Measurements from ENCODE around the gene DBH.
"Not testable (repeated sequence)": the region's sequence is repeated elsewhere in the genome, so short reads cannot be mapped to it uniquely, and the experiment has no call there.

Gene DBH

GRCh38 chr9:133604856-133605255 is 31.3 kb upstream of the DBH start:
- no peak for DNase-seq

- no peak for DNase-seq
These were observed 30.7 kb upstream of the DBH start for GRCh38 chr9:133605446-133605845.

GRCh38 chr9:133605856-133606707 is 30.1 kb upstream of the DBH start:
- no peak for DNase-seq

- DNase-seq, result no peak
These were observed 29.5 kb upstream of the DBH start for GRCh38 chr9:133606708-133607025.

- DNase-seq, result no peak
These were observed 28.8 kb upstream of the DBH start for GRCh38 chr9:133607381-133607780.

- no peak for DNase-seq
These were observed 28.2 kb upstream of the DBH start for GRCh38 chr9:133607976-133608375.

- DNase-seq, result no peak
These were observed 27.8 kb upstream of the DBH start for GRCh38 chr9:133608382-133608781.

- no peak for DNase-seq
These were observed 27.3 kb upstream of the DBH start for GRCh38 chr9:133608889-133609288.

- DNase-seq, result peak; percentile 73
These were observed 26.7 kb upstream of the DBH start, which contains the start of gene FAM163B for GRCh38 chr9:133609311-133610098. FAM163B (minus strand) TSS chr9:133609389; CDS start chr9:133580223, 29,166 bp downstream.

- DNase-seq, result no peak
These were observed 25.3 kb upstream of the DBH start for GRCh38 chr9:133610845-133611244.

- DNase-seq, result no peak
These were observed 24.1 kb upstream of the DBH start for GRCh38 chr9:133612051-133612450.

- no peak for DNase-seq
These were observed 23.3 kb upstream of the DBH start for GRCh38 chr9:133612816-133613215.

- no peak for DNase-seq
These were observed 22.7 kb upstream of the DBH start for GRCh38 chr9:133613432-133613831.

- no peak for DNase-seq
These were observed 22.1 kb upstream of the DBH start for GRCh38 chr9:133614056-133614455.

- DNase-seq, result no peak
These were observed 21.5 kb upstream of the DBH start for GRCh38 chr9:133614678-133615077.

GRCh38 chr9:133615186-133615585 is 21.0 kb upstream of the DBH start:
- no peak for DNase-seq

- no peak for DNase-seq
These were observed 20.5 kb upstream of the DBH start for GRCh38 chr9:133615606-133616188.

- no peak for DNase-seq
These were observed 19.3 kb upstream of the DBH start for GRCh38 chr9:133616643-133617405.

- no peak for DNase-seq
These were observed 17.4 kb upstream of the DBH start for GRCh38 chr9:133618726-133619125.

GRCh38 chr9:133619791-133620190 is 16.4 kb upstream of the DBH start:
- DNase-seq, result no peak

- DNase-seq, result no peak
These were observed 14.4 kb upstream of the DBH start for GRCh38 chr9:133621725-133622267.

GRCh38 chr9:133622555-133622954 is 13.6 kb upstream of the DBH start:
- no peak for DNase-seq

GRCh38 chr9:133626008-133626407 is 10.2 kb upstream of the DBH start:
- DNase-seq, result not testable (repeated sequence)
